Inferior parietal cortex (tissue), 1 donor: ENCODE results near the gene TRIM4.
"Not testable (repeated sequence)": the region's sequence is repeated elsewhere in the genome, so short reads cannot be mapped to it uniquely, and the experiment has no call there.

Source experiments
- DNase-seq: peaks from one replicate; pipeline ENCODE4 v3.0.0-alpha.2; 2016; ENCODE audit errors: extremely low spot score

TRIM4 gene

DNA sequence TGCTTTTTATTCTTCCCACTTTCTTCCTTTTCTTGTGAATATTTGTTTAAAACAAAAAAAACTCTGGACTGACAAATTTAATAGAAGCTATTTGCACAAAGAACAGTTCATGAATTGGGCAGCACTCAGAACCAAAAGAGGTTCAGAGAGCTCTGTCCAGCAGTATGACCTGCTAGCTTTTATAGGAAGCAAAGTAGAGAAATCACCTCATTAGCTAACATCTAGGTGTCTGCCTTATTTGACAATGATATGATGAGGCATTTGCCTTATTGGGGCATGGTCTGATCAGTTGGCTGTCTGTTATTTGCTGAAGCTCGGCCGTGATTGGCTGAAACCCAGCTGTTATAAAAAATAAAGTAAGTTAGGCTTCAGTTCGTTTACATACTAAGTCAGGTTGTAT is 819 bp upstream of the TRIM4 start:
- no peak for DNase-seq

- no peak for DNase-seq
These were observed 433 bp upstream of the TRIM4 start for GRCh38 chr7:99919814-99920112.

GRCh38 chr7:99910976-99911375 is 8.4 kb downstream of the TRIM4 start:
- DNase-seq = no peak

- DNase-seq = no peak
These were observed 17.7 kb downstream of the TRIM4 start for GRCh38 chr7:99901581-99901980.

GRCh38 chr7:99899830-99900519 is 19.4 kb downstream of the TRIM4 start:
- DNase-seq = no peak

GRCh38 chr7:99898836-99899235 is 20.5 kb downstream of the TRIM4 start:
- no peak for DNase-seq

DNA sequence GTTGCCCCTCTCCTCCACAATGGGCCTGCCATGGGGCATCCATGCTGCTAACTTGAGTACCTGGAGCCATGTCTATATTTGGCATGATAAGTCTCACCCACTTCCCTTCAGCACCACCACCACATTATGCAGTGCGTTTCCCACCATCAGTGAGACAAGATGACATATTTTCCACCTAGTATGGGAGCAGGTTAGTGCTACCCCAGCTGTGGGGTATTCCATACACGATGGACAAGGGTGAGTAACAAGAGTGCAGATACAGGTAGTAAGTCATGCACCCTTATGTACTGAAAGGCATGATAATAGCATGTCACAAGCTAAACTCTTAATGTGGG is 21.3 kb downstream of the TRIM4 start:
- DNase-seq = no peak

DNA sequence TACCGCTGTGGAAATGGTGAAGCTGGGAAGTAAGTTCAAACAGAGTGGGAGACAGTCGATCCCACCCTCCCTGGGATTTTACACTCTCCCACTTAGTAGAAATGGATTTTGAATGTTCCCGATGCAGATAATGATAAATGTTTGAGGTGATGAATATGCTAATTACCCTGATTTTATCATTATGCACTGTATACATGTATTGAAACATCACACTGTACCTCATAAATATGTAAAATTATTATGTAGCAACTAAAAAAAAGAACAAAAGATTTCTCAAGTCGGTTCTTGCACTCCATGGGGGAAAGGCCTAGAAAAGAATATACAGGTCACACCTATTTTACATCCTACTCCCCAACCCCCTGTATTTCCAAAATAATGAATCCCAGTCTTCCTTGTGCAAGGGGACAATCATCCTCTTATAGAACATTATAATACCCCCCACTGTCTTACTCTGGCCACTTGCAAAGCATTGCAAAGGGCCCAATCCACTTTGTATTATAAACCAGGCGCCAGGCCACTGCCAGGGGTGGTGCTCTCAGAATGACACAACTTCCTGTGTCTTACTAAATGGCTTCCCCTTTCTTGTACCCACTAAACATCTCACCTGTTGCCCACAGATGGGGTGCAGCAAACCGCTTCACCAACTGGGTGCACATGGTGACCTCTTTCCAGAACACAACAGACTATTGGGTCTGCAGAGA is 21.9 kb downstream of the TRIM4 start:
- DNase-seq = no peak

DNA sequence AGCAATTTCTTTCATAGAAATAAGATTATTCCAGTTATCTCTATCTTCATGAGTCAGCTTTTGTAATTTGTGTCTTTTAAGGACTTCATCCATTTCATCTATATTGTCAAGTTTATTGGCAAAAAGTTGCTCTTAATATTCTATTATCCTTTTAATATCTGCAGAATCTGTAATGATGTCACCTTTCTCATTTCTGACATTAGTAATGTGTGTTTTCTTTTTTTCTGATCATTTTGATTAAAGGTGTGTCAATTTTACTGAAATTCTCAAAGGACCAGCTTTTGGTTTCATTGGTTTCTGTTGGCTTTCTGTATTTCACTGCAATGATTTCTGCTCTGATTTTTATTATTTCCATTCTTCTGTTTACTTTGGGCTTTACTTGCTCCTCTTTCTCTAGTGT is 24.6 kb downstream of the TRIM4 start:
- no peak for DNase-seq

GRCh38 chr7:99893280-99893679 is 26.1 kb downstream of the TRIM4 start:
- DNase-seq = no peak

GRCh38 chr7:99890348-99890747 is 29.0 kb downstream of the TRIM4 start:
- DNase-seq = not testable (repeated sequence)

DNA sequence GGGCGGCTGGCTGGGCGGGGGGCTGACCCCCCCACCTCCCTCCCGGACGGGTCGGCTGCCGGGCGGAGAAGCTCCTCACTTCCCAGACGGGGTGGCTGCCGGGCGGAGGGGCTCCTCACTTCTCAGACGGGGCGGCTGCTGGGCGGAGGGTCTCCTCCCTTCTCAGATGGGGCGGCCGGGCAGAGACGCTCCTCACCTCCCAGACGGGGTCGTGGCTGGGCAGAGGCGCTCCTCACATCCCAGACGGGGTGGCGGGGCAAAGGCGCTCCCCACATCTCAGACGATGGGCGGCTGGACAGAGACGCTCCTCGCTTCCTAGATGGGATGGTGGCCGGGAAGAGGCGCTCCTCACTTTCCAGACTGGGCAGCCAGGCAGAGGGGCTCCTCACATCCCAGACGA is 31.0 kb downstream of the TRIM4 start:
- not testable (repeated sequence) for DNase-seq

- no peak for DNase-seq
These were observed 38.0 kb downstream of the TRIM4 start for GRCh38 chr7:99881370-99881769.

DNA sequence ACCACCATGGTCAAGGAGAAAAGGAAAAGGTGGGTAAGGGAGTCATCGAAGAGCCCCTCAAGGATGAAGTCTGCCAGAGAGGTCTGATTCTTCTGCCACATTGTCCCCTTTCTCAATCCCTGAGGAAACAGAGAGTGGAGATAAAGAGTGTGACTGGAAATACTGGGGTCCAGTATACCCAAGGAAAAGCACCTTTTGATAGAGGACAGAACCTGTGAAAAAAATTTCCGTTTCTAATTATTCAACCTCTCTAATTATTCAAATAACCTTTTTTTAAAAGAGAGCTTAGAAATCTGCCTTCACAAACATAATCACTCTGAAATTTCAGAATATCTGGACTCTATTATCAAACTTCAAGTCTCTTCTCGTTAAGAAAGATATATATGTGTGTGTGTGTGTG is 42.4 kb downstream of the TRIM4 start, which contains the start of gene OR2AE1:
TSS of gene OR2AE1 (minus strand) at position 101 of the 400 bp plus-strand sequence. CDS start at position 101, 0 bp downstream.
- DNase-seq = no peak

DNA sequence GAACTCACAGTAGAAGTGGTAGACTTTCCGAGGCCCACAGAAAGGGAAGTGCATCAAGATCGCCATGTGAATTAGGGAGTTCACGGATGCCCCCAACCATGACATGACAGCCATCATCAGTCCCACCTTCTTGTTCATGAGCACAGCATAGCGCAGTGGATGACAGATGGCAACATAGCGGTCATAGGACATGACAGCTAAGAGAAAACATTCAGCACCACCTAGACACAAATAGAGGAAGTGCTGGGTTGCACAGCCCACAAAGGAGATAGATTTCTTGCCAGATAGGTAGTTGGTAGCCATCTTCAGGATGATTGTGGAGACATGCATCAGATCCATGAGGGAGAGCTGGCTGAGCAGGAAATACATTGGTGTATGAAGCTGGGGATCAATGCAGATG is 42.8 kb downstream of the TRIM4 start:
- DNase-seq = no peak

- DNase-seq = no peak
These were observed 51.1 kb downstream of the TRIM4 start for GRCh38 chr7:99868246-99868645.

- not testable (repeated sequence) for DNase-seq
These were observed 51.9 kb downstream of the TRIM4 start for GRCh38 chr7:99867477-99867876.

GRCh38 chr7:99863847-99864440 is 55.4 kb downstream of the TRIM4 start:
- DNase-seq = no peak

DNA sequence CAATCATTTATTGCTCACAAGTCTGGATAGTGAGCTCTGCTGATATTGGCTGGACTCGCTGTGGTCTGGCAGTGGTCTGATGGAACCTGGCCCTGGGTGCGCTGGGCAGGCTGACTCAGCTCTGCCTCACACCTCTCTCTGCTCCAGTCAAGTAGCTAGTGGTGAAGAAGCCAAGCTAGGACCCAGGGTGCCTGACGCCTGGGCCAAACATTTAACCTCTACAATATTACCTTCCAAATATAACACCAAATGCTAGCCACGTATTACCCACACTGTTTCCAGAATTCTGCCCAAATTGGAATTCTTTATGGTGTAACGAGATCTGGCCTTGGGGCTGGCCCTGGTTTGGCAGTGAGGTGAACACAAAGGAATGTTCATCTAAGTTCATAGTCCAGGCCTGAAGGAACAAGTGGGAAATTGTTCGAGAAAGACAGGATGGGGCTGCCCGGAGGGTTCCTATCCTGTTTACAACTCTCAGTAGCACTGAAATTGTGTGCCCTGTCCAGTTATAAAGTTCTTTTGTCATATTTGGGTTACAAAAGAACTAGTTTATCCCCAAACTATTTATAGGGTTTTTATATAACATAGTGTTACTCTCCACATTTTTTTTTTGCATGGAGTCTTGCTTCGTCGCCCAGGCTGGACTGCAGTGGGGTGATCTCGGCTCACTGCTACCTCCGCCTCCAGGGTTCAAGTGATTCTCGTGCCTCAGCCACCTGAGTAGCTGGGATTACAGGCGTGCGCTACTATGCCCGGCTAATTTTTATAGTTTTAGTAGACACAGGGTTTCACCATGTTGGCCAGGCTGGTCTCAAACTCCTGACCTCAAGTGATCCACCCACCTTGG is 58.8 kb downstream of the TRIM4 start:
- DNase-seq = no peak

GRCh38 chr7:99855236-99855635 is 64.1 kb downstream of the TRIM4 start:
- no peak for DNase-seq

DNA sequence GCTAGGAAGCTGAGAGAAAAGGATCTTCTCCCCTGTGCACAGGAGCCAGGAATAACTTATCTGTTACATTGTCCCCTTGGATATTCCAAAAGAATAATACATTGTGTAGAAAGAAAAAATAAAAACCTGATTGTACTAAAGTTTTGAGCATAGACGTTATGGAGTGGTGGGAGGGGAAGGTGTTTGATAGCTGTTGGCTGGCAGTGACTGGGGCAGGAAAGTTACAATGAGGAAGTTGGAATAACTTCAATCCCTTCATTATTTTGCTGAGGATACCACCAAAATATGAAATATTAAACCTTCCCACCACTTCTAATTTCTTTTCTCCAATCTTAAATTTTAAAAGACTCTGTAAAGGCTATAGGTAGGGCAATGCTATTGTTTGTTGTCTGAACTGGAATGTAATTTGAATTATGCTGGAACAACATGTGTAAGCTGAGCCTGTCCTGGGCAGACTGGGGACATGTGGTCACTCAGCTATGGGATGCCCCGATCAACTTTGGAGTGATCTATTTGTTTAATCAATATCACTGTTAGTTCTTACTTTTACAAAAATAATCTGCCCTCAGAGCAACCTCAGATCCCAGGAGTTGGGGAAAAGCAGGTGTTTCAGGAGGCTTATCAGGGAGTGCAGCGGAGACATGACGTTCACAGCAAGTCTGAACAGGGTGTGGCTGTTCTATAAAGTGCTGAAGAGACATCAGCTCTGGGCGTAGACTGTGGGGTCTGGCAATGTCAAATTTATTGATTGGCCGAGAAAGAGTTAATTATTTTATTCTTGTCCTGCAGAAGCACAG is 70.7 kb downstream of the TRIM4 start:
- no peak for DNase-seq

- no peak for DNase-seq
These were observed 75.0 kb downstream of the TRIM4 start for GRCh38 chr7:99844328-99844727.
